Measurements from ENCODE around the gene SCN1B. TPM values are rescaled to one million over a fixed set of nuclear protein-coding genes. Genes with fewer than 3 reads are reported as not detected.
A peak's percentile ranks its signal among the peaks of the same experiment; 100 is the strongest.

Gene SCN1B
- total and polyA plus RNA-seq, 12 donors = 24.5 to 70.5 (median 41.5) TPM

DNA sequence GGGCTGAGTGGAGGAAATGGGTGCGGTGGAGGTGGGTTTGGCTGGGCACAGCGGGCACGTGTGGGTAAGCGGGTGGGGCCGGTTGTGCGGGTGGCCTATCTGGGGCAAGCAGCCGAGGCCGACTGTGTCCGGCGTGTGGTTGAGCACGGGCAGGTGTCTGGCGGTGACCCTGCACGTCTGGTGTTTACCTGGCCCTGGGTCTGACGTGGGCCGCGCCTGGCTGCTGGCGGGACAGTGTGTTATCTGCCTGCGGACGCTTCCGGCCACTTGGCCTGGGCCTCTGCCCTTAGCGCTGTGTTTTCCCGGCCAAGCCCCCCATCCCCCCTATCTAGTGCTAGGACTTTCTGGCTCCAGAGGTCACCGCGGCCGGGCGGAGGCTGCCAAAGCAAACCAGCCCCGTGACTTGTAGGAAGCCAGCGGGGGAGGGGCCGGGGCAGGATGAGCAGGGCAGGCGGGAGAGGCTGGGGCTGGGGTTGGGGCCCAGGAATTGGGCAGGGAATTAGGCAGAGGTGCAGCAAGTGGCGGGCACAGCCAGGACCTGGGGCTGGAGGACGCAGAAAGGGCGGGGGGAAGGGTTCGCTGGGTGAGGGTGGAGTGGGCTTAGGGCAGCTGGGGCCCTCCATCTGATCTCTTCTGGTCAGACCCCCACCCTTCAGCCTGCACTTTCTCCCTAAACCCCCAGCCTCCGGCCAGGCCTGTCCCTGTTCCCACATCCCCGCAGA, 10.7 kb downstream of the SCN1B start:
- ATAC-seq = peak; percentile 81 to 93 (median 88)
- no peaks in the 10 kb centered on the region for H3K9me3 ChIP-seq

DNA sequence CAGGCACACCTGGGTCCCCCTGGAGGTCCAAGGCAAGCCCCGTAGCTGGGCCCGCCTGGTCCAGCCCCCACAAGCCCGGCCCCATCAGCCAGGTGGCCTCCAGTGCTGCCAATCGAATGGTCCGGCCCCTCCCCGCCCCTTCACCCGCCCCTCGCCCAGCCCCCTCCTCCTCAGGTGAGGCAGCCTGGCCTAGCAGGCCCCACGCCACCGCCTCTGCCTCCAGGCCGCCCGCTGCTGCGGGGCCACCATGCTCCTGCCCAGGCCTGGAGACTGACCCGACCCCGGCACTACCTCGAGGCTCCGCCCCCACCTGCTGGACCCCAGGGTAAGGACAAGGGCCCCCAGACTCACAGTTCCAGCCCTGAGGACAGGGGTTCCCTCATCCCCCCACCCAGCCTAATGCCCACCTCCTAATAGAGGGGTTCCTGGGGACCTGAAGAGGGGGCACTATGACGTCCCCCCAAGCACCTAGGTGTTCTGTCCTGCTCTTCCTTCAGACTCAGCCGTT, 11.3 kb downstream of the SCN1B start, which contains the start of gene HPN:
Gene HPN, plus strand, starts transcription at position 174 of the 508 bp plus-strand sequence. CDS start 786 bp downstream, outside the sequence.
- DNase-seq = no peak
- TF ChIP-seq, protein P1, sequence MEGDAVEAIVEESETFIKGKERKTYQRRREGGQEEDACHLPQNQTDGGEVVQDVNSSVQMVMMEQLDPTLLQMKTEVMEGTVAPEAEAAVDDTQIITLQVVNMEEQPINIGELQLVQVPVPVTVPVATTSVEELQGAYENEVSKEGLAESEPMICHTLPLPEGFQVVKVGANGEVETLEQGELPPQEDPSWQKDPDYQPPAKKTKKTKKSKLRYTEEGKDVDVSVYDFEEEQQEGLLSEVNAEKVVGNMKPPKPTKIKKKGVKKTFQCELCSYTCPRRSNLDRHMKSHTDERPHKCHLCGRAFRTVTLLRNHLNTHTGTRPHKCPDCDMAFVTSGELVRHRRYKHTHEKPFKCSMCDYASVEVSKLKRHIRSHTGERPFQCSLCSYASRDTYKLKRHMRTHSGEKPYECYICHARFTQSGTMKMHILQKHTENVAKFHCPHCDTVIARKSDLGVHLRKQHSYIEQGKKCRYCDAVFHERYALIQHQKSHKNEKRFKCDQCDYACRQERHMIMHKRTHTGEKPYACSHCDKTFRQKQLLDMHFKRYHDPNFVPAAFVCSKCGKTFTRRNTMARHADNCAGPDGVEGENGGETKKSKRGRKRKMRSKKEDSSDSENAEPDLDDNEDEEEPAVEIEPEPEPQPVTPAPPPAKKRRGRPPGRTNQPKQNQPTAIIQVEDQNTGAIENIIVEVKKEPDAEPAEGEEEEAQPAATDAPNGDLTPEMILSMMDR (IDR thresholded peaks at IDR 0.05) = no peak
- no peaks in the 10 kb centered on the region for H3K9me3 ChIP-seq
- peak in 5 of 8 donors; percentile 4 to 23 (median 15) for ATAC-seq
- H3K4me1 ChIP-seq = peaks cover 10 to 67% (median 52%) of the 10 kb centered on the region in 9 donors
- peaks cover 0 to 7% (median 0%) of the 10 kb centered on the region in 7 donors for H3K27me3 ChIP-seq
- H3K27ac ChIP-seq = peak within 1 kb of the TSS; percentile 59 to 89 (median 84)
- 59 to 67% methylated on average over 19 of the region's 19 CpGs for WGBS, 2 donors
- intact Hi-C loops (cut with DNase I) = no loop called here
- peaks cover 0 to 3% (median 0%) of the 10 kb centered on the region in 9 donors for H3K36me3 ChIP-seq
- peak within 1 kb of the TSS in 9 of 10 donors; percentile 0 to 39 (median 28) for H3K4me3 ChIP-seq

More for the DNA sequence above, 10.7 kb downstream of the SCN1B start:
- WGBS, 2 donors = 7 to 10% methylated on average over 36 of the region's 36 CpGs
- peaks cover 0 to 7% (median 0%) of the 10 kb centered on the region in 7 donors for H3K27me3 ChIP-seq
- peak overlapping the region; percentile 59 to 89 (median 84) for H3K27ac ChIP-seq
- H3K4me3 ChIP-seq = peak overlapping the region in 9 of 10 donors; percentile 0 to 39 (median 28)
- DNase-seq = peak; percentile 93 to 94
- TF ChIP-seq, protein P1 (IDR thresholded peaks at IDR 0.05) = no peak
- peaks cover 0 to 6% (median 0%) of the 10 kb centered on the region in 9 donors for H3K36me3 ChIP-seq
- intact Hi-C loops (cut with DNase I) = no loop called here
- H3K4me1 ChIP-seq = peaks cover 10 to 67% (median 52%) of the 10 kb centered on the region in 9 donors

DNA sequence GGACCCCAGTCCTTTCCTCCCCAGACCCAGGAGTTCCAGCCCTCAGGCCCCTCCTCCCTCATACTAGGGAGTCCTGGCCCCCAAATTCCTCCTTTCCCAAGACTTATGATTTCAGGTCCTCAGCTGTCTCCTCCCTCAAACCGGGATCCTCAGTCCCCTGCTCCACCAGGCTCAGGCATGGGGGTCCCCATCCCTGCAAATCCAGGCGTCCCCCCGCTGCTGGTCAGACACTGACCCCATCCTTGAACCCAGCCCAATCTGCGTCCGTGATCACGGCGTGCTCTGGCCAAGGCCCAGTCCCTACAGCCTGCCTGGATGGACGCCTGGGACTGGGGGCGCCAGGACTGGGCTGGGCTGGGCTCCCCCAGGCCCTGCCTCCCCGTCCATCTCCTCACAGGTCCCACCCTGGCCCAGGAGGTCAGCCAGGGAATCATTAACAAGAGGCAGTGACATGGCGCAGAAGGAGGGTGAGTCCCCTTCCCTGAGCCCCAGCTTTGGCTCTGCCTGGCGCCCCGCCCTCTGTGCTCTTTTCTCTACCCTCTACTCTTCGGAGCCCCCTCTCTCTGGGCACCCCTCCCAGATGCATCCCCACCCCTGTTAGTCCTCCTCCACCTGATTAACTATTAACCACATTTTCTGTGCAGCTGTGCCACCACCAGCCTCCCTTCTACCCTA, 11.9 kb downstream of the SCN1B start:
- no peak for DNase-seq
- peaks cover 0 to 7% (median 0%) of the 10 kb centered on the region in 7 donors for H3K27me3 ChIP-seq
- WGBS, 2 donors = 73 to 79% methylated on average over 14 of the region's 14 CpGs
- H3K27ac ChIP-seq = peak overlapping the region in 9 of 10 donors; percentile 47 to 89 (median 83)
- TF ChIP-seq, protein P1 (IDR thresholded peaks at IDR 0.05) = no peak
- intact Hi-C loops (cut with DNase I) = no loop called here
- H3K9me3 ChIP-seq = no peaks in the 10 kb centered on the region
- peaks cover 10 to 65% (median 50%) of the 10 kb centered on the region in 9 donors for H3K4me1 ChIP-seq
- no peaks in the 10 kb centered on the region for H3K36me3 ChIP-seq
- ATAC-seq = no peak
- no peak overlapping the region for H3K4me3 ChIP-seq

DNA sequence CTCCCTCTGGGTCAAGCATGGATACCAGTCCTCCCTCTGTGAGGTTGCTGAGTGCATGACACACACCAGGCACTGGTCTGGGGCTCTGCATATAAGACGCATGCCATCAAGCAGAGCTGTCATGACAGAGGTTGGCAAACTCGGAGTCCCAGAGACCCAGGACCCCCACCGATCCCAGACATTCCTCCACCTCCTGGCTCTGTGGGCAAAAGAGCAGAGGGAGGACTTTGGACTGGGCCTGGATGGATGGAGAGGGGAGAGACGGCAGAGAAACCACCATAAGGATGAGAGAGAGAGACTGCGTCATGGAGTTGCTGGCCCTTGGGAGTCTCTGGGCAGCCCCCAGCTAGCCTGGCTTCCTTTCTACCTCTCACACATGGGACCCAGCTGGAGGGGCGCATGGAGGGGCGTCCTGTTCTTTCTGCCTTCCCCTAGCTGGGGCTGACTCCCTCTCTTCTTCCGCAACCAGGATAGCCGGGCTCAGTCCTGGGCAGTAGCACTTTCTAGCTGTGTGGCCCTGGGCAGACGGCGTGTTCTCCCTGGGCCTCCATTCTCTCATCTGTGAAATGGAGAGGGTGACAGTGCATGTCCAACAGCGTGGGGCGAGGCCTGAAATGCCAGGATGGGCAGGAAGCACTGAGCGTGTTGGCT, 12.8 kb downstream of the SCN1B start:
- Histone ChIP-seq H3K9me3 (no peaks in the 10 kb centered on the region), H3K4me3 (no peak overlapping the region), H3K27me3 (peaks cover 0 to 7% (median 0%) of the 10 kb centered on the region in 7 donors), H3K4me1 (peaks cover 10 to 56% (median 42%) of the 10 kb centered on the region in 9 donors), H3K36me3 (no peaks in the 10 kb centered on the region), H3K27ac (peak overlapping the region in 1 of 10 donors; percentile 10)
- DNase-seq (no peak), ATAC-seq (no peak)
- TF ChIP-seq, protein P1 (IDR thresholded peaks at IDR 0.05) = no peak
- WGBS, 2 donors = 85 to 88% methylated on average over 14 of the region's 14 CpGs
- intact Hi-C loops (cut with DNase I) = no loop called here
